ENCODE measurements around the gene MSMB.

MSMB gene

DNA sequence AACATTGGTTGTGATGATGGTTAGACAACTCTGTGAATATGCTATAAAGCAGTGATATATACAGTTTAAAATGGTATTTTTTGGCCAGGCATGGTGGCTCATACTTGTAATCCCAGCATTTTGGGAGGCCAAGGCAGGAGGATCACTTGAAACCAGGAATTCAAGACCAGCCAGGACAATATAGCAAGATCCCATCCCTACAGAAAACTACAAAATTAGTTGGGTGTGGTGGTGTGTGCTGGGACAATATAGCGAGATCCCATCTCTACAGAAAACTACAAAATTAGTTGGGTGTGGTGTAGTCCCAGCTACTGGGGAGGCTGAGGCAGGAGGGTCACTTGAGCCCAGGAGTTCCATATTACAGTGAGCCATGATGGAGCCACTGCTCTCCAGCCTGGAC lies 27.5 kb upstream of the MSMB start:
- no peak for TF ChIP-seq TAF1 (IDR thresholded peaks at IDR 0.05; ENCODE audit: borderline replicate concordance, insufficient read depth, low read length)

DNA sequence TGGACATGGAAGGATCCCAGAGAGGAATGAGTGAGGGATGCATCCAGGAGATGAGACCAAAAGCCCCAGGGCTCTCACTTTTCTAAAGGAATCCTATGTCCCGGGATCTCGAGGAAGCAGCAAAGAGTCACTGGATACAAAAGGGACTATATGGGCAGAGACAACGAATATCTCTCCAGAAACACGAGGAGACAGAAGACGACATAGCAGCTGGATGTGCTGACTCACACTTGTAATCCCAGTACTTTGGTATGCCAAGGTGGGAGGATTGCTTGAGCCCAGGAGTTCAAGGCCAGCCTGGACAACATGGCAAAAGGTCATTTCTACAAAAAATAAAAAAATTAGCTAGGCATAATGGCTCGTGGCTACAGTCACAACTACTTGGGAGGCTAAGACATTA lies 24.7 kb upstream of the MSMB start:
- TF ChIP-seq POLR2AphosphoS5 (IDR thresholded peaks at IDR 0.05; ENCODE audit: low read depth, low read length): no peak
- TF ChIP-seq TAF1 (IDR thresholded peaks at IDR 0.05; ENCODE audit: borderline replicate concordance, insufficient read depth, low read length): no peak
- no peak for TF ChIP-seq SIN3A (IDR thresholded peaks at IDR 0.05; ENCODE audit: borderline replicate concordance, insufficient read depth, low read length)
- no peak for TF ChIP-seq FOXP2 (optimal IDR thresholded peaks at IDR 0.05; ENCODE audit: borderline replicate concordance, extremely low read depth, extremely low read length, insufficient read depth)

DNA sequence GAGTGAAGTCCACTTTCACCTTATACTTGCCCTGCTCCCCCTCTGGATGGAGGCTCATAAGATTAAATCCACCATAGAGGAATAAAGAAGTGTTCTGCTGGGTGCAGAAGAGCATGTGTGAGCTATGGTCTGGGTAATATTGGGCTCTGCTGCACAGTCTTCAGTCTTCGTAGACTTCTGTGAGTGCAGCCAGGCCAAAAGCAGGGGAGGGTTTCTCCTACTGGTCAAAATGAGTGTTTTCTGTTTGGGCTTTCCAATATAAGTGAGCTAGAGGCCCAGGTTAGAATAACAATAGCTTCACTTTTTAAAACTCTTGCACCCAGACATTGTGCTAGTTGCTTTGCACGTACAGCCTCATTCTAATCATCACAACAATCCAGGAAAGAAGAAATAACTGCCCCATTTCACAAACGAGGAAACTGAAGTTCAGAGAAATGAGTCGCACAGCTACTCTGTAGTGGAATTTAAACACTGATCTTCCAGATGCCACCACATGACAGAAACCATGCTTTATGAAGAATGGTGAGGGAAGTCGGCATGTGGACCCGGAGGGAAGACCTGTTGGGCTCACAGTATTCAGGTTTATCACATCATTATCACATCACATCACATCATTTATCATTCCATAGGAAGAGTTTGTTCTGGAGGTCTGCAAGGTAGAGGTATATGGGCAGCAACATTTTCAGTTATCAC lies 23.8 kb upstream of the MSMB start:
- TF ChIP-seq FOXP2 (optimal IDR thresholded peaks at IDR 0.05; ENCODE audit: borderline replicate concordance, extremely low read depth, extremely low read length, insufficient read depth): no peak
- TF ChIP-seq SIN3A (IDR thresholded peaks at IDR 0.05; ENCODE audit: borderline replicate concordance, insufficient read depth, low read length): no peak
- TF ChIP-seq, protein P1, sequence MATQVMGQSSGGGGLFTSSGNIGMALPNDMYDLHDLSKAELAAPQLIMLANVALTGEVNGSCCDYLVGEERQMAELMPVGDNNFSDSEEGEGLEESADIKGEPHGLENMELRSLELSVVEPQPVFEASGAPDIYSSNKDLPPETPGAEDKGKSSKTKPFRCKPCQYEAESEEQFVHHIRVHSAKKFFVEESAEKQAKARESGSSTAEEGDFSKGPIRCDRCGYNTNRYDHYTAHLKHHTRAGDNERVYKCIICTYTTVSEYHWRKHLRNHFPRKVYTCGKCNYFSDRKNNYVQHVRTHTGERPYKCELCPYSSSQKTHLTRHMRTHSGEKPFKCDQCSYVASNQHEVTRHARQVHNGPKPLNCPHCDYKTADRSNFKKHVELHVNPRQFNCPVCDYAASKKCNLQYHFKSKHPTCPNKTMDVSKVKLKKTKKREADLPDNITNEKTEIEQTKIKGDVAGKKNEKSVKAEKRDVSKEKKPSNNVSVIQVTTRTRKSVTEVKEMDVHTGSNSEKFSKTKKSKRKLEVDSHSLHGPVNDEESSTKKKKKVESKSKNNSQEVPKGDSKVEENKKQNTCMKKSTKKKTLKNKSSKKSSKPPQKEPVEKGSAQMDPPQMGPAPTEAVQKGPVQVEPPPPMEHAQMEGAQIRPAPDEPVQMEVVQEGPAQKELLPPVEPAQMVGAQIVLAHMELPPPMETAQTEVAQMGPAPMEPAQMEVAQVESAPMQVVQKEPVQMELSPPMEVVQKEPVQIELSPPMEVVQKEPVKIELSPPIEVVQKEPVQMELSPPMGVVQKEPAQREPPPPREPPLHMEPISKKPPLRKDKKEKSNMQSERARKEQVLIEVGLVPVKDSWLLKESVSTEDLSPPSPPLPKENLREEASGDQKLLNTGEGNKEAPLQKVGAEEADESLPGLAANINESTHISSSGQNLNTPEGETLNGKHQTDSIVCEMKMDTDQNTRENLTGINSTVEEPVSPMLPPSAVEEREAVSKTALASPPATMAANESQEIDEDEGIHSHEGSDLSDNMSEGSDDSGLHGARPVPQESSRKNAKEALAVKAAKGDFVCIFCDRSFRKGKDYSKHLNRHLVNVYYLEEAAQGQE (IDR thresholded peaks at IDR 0.05; ENCODE audit: insufficient read depth in 1 of 2, low read depth in 2 of 2, low read length in 2 of 2): no peak
- no peak for TF ChIP-seq POLR2AphosphoS5 (IDR thresholded peaks at IDR 0.05; ENCODE audit: low read depth, low read length)

DNA sequence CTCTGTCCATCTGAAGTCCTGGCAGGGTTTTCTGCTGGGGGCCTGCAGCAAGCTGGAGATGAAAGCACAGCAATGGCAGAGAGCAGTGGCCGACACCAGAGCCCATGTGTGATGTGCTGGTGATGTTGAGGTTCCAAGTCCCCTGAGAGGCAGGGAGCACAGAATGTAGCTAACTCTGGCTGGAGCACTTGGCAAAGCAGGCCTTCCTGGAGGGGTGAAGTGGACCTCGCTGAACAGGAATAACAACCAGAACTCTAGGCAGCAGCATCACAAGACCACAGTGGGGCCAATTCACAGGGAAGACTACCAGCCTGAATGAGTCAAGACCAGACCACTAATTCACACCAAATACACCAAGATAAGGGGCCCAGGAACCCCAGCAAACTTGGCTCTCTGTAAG lies 22.8 kb upstream of the MSMB start:
- TF ChIP-seq FOXP2 (optimal IDR thresholded peaks at IDR 0.05; ENCODE audit: borderline replicate concordance, extremely low read depth, extremely low read length, insufficient read depth) (no peak), SIN3A (IDR thresholded peaks at IDR 0.05; ENCODE audit: borderline replicate concordance, insufficient read depth, low read length) (no peak), POLR2AphosphoS5 (IDR thresholded peaks at IDR 0.05; ENCODE audit: low read depth, low read length) (no peak), TAF1 (IDR thresholded peaks at IDR 0.05; ENCODE audit: borderline replicate concordance, insufficient read depth, low read length) (no peak)
- TF ChIP-seq, protein P1 (IDR thresholded peaks at IDR 0.05; ENCODE audit: insufficient read depth in 1 of 2, low read depth in 2 of 2, low read length in 2 of 2): no peak

DNA sequence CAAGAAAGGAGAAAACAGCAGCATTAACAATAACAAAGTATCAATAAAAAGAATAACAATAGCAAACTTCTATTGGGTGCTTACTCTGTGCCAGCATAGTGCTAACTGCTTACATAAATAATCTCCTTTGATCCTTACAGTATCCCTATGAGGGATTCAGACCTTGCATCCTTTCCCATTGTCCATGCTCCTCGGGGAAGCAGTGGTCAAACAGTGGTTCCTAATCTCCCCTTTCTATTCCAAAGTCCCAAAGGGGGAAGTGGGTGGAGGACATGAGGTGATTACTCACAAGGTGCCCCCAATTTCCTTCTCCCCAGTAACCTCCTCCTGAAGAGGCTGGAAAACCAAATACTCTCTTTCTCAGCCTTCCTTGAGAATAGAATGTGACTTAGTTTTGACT lies 22.0 kb upstream of the MSMB start:
- TF ChIP-seq, protein P1 (IDR thresholded peaks at IDR 0.05; ENCODE audit: insufficient read depth in 1 of 2, low read depth in 2 of 2, low read length in 2 of 2): no peak
- no peak for TF ChIP-seq POLR2AphosphoS5 (IDR thresholded peaks at IDR 0.05; ENCODE audit: low read depth, low read length)
- TF ChIP-seq SIN3A (IDR thresholded peaks at IDR 0.05; ENCODE audit: borderline replicate concordance, insufficient read depth, low read length): no peak
- no peak for TF ChIP-seq TAF1 (IDR thresholded peaks at IDR 0.05; ENCODE audit: borderline replicate concordance, insufficient read depth, low read length)
- TF ChIP-seq FOXP2 (optimal IDR thresholded peaks at IDR 0.05; ENCODE audit: borderline replicate concordance, extremely low read depth, extremely low read length, insufficient read depth): no peak

DNA sequence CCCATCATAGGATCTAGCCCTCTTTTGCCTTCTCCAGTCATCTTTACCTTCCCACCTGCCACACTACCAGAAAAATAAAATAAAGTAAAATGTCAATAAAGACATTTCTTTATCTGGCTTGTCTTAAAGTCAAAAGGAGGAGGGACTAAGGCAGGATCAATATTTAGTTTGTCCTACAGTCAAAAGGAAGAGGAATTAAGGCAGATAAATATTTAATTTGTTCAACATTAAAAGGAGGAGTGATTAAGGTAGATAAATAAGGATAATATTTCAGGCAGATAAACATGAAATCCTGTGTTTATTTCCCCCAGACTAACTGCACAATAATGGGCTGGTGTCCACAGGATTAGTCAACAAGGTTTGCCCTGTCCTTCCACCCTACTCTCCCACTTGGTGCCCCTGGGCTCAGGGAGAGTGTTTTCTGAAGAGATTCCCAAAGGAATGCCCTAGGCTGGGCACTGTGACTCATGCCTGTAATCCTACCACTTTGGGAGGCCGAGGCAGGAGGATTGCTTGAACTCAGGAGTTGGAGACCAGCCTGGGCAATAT lies 18.3 kb upstream of the MSMB start:
- TF ChIP-seq SIN3A (IDR thresholded peaks at IDR 0.05; ENCODE audit: borderline replicate concordance, insufficient read depth, low read length): no peak
- TF ChIP-seq POLR2AphosphoS5 (IDR thresholded peaks at IDR 0.05; ENCODE audit: low read depth, low read length): no peak
- TF ChIP-seq, protein P1 (IDR thresholded peaks at IDR 0.05; ENCODE audit: insufficient read depth in 1 of 2, low read depth in 2 of 2, low read length in 2 of 2): no peak
- TF ChIP-seq TAF1 (IDR thresholded peaks at IDR 0.05; ENCODE audit: borderline replicate concordance, insufficient read depth, low read length): no peak
- TF ChIP-seq FOXP2 (optimal IDR thresholded peaks at IDR 0.05; ENCODE audit: borderline replicate concordance, extremely low read depth, extremely low read length, insufficient read depth): no peak
